OCI-LY3 (cell line): ENCODE data around the gene RSAD1.

ENCODE experiments used
- H2AFZ ChIP-seq: fragments of 200-600, 300-600 bp; shearing (Covaris generic); 2 replicates; pipeline ENCODE4 v1.6.0; 2014; ENCODE audit warnings: antibody characterized with exemption, low read depth, low read length
- H3K27ac ChIP-seq: fragments of 200-600, 300-600 bp; sonication (generic); 2 replicates; pipeline ENCODE4 v1.5.1; 2014; ENCODE audit warnings: mild to moderate bottlenecking, low read length, moderate library complexity, mixed read lengths
- H3K27me3 ChIP-seq: fragments of 200-600, 300-600 bp; sonication (generic); 2 replicates; pipeline ENCODE4 v1.6.1; 2014; ENCODE audit warnings: low read depth, low read length, mixed read lengths
- H3K36me3 ChIP-seq: fragments of 200-600, 300-600 bp; sonication (generic); replicated peaks from 2 replicates; pipeline ENCODE3; 2014; ENCODE audit warnings: low read depth, low read length, mixed read lengths
- H3K4me1 ChIP-seq: fragments of 300-600, 200-600 bp; sonication (generic); 2 replicates; pipeline ENCODE4 v1.6.1; 2014; ENCODE audit warnings: low read length, mixed read lengths
- H3K4me2 ChIP-seq: fragments of 200-600, 300-600 bp; sonication (generic); 2 replicates; pipeline ENCODE4 v1.6.1; 2014; ENCODE audit warnings: low read length, mixed read lengths
- H3K4me3 ChIP-seq: fragments of 300-600, 200-600 bp; sonication (generic); 2 replicates; pipeline ENCODE4 v1.5.1; 2014; ENCODE audit warnings: antibody characterized with exemption, mild to moderate bottlenecking, low read length, moderate library complexity
- H3K79me2 ChIP-seq: fragments of 300-600, 200-600 bp; shearing (Covaris generic); 2 replicates; pipeline ENCODE4 v1.6.1; 2014; ENCODE audit warnings: mild to moderate bottlenecking, low read length, mixed read lengths
- H3K9ac ChIP-seq: fragments of 300-600, 200-600 bp; shearing (Covaris generic); 2 replicates; pipeline ENCODE4 v1.6.0; 2014; ENCODE audit warnings: mild to moderate bottlenecking, low read length, moderate library complexity
- H3K9me3 ChIP-seq: fragments of 200-600, 300-600 bp; shearing (Covaris generic); 2 replicates; pipeline ENCODE4 v1.6.1; 2014; ENCODE audit warnings: low read length, mixed read lengths; ENCODE audit not compliant: insufficient read depth
- H4K20me1 ChIP-seq: fragments of 200-600, 300-600 bp; sonication (generic); 2 replicates; pipeline ENCODE4 v1.6.1; 2016; ENCODE audit warnings: low read length, mixed read lengths; ENCODE audit not compliant: insufficient read depth
- CTCF ChIP-seq: fragments of 200-600, 300-600 bp; sonication (generic); IDR thresholded peaks from 2 replicates; pipeline ENCODE4 v1.5.1; 2014; ENCODE audit warnings: antibody characterized with exemption, low read length, low read depth
- EZH2phosphoT487 ChIP-seq: fragments of 200-600 bp; shearing (Covaris generic); IDR thresholded peaks from 2 replicates; pipeline ENCODE4 v1.6.1; 2018; ENCODE audit warnings: antibody characterized with exemption, mixed run types, low read depth

RSAD1 gene

DNA sequence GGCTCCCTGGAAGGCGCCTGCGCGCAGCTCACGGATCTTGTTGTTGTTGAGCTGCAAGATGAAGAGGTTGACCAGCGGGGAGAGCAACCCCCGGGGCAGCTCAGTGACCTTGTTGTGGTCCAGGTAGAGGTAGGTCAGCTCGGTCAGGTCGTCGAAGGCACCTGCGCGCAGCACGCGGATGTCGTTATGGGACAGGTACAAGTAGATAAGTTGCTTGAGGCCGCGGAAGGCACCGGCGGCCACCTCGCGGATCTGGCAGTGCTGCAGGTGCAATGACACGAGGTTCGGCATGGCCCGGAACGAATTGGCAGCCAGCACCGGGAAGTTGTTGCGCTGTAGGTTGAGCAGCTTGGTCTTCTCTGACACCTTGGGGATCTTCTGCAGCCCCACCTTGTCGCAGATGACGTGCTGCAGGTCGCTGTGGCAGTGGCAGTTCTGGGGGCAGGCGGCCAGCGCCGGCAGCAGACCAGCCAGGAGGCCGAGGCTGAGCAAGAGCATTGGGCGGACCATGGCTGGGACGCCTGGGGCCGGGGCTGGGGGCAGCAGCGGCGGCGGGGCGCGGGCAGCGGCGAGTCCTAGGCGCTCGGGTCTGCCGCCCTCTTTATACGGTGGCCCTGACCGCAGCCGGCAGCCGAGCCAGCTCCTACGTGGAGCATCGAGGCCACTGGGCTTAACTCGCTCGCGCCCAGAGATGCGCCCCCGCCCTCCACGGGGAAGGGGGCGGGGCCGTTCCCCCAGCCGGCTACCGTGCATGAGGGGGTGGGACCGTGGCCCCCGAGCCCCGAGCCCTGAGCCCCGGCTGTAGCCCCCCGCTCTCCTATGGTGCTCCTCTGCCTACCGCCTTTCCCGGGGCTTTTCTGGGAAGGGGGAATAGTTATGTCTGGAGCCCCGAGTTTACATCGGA is 10.1 kb upstream of the RSAD1 start, which contains the start of gene CHAD:
CHAD (minus strand) TSS at position 577 of the 904 bp plus-strand sequence; CDS start at position 510, 67 bp downstream.
- Histone ChIP-seq H3K79me2 (no peaks in the 10 kb centered on the region), H2AFZ (no peak within 1 kb of the TSS), H3K4me3 (no peak within 1 kb of the TSS), H3K27ac (no peak within 1 kb of the TSS), H3K36me3 (no peaks in the 10 kb centered on the region), H3K4me1 (peaks cover 7% of the 10 kb centered on the region; the same call in 1 of the 2 replicates), H3K9me3 (no peaks in the 10 kb centered on the region), H4K20me1 (no peaks in the 10 kb centered on the region), H3K4me2 (no peak within 1 kb of the TSS), H3K27me3 (no peaks in the 10 kb centered on the region), H3K9ac (no peak within 1 kb of the TSS)
- no peak for TF ChIP-seq EZH2phosphoT487
- TF ChIP-seq CTCF, result no peak

- no peak overlapping the region for H3K4me2 ChIP-seq
These were observed 9.5 kb upstream of the RSAD1 start for GRCh38 chr17:50469208-50469605.

DNA sequence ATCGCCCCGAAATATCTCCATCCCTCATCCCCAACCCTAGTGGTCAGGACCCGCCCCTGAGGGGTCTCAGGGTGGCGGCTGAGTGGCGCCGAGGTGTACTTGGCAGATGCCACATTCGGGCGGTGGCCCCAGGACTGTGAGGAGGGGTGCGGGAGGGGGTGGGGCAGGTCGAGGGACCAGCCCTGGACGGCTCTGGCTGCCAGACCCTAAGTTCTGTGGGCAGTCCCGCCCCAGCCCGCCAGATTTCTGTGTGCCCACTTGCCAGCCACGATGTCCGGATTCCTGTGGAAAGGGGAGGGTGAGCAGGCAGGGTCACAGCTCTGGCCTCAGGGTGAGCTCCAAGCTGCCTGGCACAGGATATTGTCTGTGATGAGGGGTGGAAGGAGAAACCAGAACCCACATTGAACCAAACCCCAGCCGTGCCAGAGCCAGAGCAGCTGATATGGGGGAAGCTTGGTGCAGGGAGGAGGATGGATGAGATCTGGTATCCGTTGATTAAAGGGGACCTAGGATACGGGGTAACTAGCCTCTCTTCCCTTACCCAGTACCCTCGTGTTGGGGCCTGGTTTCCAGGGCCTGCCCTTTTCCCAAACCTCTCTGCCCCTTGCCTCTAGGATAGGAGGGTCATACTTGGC is 8.9 kb upstream of the RSAD1 start:
- H3K79me2 ChIP-seq, result no peaks in the 10 kb centered on the region
- H3K4me2 ChIP-seq, result no peak overlapping the region
- H3K4me1 ChIP-seq, result no peaks in the 10 kb centered on the region; the same call in 1 of the 2 replicates
- H3K9ac ChIP-seq, result no peak overlapping the region
- TF ChIP-seq EZH2phosphoT487 (no peak), CTCF (no peak)
- H3K36me3 ChIP-seq, result no peaks in the 10 kb centered on the region
- no peak overlapping the region for H3K4me3 ChIP-seq
- H3K9me3 ChIP-seq, result no peaks in the 10 kb centered on the region
- no peaks in the 10 kb centered on the region for H4K20me1 ChIP-seq
- no peak overlapping the region for H2AFZ ChIP-seq
- no peaks in the 10 kb centered on the region for H3K27me3 ChIP-seq
- H3K27ac ChIP-seq, result no peak overlapping the region

More at GRCh38 chr17:50469208-50469605, 9.5 kb upstream of the RSAD1 start:
- no peak overlapping the region for H3K27ac ChIP-seq
- H3K9ac ChIP-seq, result no peak overlapping the region
- H3K4me1 ChIP-seq, result peaks cover 6% of the 10 kb centered on the region; the same call in 1 of the 2 replicates
- no peaks in the 10 kb centered on the region for H3K27me3 ChIP-seq
- H3K4me3 ChIP-seq, result no peak overlapping the region
- no peak overlapping the region for H2AFZ ChIP-seq
- H4K20me1 ChIP-seq, result no peaks in the 10 kb centered on the region
- H3K79me2 ChIP-seq, result no peaks in the 10 kb centered on the region
- H3K9me3 ChIP-seq, result no peaks in the 10 kb centered on the region
- TF ChIP-seq CTCF, result no peak
- no peaks in the 10 kb centered on the region for H3K36me3 ChIP-seq

GRCh38 chr17:50470426-50470825 is 8.2 kb upstream of the RSAD1 start:
- Histone ChIP-seq H3K27ac (no peak overlapping the region), H3K4me2 (no peak overlapping the region), H3K79me2 (no peaks in the 10 kb centered on the region), H2AFZ (no peak overlapping the region), H3K9ac (no peak overlapping the region), H3K9me3 (no peaks in the 10 kb centered on the region), H3K4me1 (no peaks in the 10 kb centered on the region), H3K4me3 (no peak overlapping the region), H3K36me3 (no peaks in the 10 kb centered on the region), H4K20me1 (no peaks in the 10 kb centered on the region), H3K27me3 (no peaks in the 10 kb centered on the region)
- TF ChIP-seq EZH2phosphoT487 (no peak), CTCF (no peak)
